AG10803 (cell line): ENCODE measurements around the gene FXYD5.

ENCODE experiments used
- DNase-seq: peaks from one replicate; pipeline ENCODE4 v3.0.0; 2010; ENCODE audit warnings: low read depth
- H3K4me3 ChIP-seq: 2 replicates; pipeline ENCODE4 v1.5.1; 2011; ENCODE audit warnings: mild to moderate bottlenecking, low read length, control low read depth
- TF ChIP-seq, protein P1 (sequence below): conservative IDR thresholded peaks from 2 replicates; pipeline ENCODE4 v1.5.1; 2011; ENCODE audit warnings: mild to moderate bottlenecking, low read length, control low read depth, inconsistent platforms

The FXYD5 gene

DNA sequence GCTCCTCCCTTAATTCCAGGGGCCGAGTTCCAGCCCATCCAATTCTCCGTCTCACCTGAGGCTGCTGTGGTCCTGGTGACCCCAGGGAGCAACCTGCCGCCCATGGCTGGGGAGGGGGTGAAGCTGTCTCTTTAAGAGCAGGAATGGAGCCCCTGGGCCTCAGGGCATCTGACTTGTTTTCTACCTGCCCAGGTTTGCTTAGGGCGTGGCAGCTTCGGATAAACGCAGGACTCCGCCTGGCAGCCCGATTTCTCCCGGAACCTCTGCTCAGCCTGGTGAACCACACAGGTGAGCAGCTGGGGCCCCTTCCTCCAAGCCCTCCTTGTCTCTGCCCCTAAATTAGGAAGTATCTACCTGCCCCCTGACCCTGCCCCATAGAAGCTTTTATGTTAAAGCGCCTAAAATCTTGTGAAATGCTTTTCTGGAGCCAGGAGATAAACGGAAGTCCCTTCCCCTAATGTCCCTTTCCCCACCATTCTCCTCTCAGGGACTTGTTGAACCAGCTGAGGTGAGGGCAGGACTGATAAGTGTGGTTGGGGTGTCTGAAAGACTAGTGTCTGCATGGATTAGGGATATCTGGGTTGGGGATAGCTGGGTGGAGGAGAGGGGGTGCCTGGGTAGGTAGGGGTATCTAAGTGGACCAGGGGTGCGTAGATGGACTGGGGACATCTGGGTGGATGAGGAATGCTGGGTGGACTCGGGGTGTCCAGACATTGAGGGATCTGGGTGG lies 38.3 kb upstream of the FXYD5 start:
- no peak for DNase-seq
- no peak overlapping the region for H3K4me3 ChIP-seq
- TF ChIP-seq, protein P1, sequence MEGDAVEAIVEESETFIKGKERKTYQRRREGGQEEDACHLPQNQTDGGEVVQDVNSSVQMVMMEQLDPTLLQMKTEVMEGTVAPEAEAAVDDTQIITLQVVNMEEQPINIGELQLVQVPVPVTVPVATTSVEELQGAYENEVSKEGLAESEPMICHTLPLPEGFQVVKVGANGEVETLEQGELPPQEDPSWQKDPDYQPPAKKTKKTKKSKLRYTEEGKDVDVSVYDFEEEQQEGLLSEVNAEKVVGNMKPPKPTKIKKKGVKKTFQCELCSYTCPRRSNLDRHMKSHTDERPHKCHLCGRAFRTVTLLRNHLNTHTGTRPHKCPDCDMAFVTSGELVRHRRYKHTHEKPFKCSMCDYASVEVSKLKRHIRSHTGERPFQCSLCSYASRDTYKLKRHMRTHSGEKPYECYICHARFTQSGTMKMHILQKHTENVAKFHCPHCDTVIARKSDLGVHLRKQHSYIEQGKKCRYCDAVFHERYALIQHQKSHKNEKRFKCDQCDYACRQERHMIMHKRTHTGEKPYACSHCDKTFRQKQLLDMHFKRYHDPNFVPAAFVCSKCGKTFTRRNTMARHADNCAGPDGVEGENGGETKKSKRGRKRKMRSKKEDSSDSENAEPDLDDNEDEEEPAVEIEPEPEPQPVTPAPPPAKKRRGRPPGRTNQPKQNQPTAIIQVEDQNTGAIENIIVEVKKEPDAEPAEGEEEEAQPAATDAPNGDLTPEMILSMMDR: no peak

DNA sequence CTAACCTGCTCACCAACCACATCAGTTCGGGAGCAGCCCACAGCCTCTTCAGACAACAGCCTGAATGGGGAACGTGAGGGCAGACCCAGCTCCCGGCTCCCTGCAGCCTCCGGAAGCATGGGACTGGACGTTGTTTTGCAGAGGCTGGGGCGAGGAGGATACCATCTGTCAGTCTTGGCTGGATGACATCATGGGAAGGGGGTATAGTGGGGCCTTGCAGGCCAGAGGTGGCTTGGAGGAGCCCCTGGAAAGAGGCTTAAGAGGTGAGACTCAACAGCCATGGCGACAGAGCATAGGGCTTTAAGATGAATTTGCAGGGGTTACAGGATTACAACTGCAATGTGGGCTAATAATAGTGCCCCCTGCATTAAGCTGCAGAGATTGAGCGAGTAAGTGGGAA lies 37.4 kb upstream of the FXYD5 start:
- no peak overlapping the region for H3K4me3 ChIP-seq
- DNase-seq: no peak
- TF ChIP-seq, protein P1: no peak

- TF ChIP-seq, protein P1: no peak
- no peak overlapping the region for H3K4me3 ChIP-seq
- DNase-seq: no peak
These were observed 36.7 kb upstream of the FXYD5 start for GRCh38 chr19:35117799-35118198.

DNA sequence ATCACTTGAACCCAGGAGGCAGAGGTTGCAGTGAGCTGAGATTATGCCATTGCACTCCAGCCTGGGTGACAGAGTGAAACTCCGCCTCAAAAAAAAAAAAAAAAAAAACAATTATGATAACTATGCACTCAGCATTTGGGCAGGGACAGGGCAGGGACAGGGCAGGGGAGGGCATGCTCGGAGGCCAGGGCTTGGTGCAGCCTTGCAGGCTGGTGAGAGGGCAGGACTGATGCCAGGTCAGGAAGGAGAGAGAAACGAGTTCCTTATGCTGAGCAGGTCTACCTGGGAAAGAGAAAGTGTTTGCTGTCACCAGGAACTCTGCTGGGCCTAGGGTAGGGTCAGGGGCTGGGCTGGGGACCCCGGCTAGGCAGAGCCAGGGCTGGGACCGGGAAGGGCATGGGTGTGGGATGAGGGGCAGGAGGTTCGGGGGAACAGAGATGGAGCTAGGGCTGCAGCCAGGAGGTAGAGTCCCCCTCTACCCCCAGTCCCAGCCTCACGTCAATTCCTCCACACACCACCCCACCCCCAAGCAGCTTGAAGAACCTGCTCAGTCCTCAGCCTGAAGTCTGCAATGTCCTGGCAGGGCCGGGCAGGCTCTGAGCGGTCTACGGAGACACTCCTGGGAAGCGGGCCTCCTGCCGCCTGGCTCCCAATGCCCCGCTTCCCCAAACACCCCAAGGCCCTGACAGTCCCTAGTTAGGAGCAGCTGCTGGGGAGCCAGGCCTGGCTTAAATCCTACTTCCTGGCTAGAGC lies 36.1 kb upstream of the FXYD5 start:
- H3K4me3 ChIP-seq: no peak overlapping the region
- DNase-seq: no peak
- TF ChIP-seq, protein P1: no peak

GRCh38 chr19:35119091-35119490 lies 35.4 kb upstream of the FXYD5 start:
- DNase-seq: no peak
- TF ChIP-seq, protein P1: no peak
- H3K4me3 ChIP-seq: no peak overlapping the region

- TF ChIP-seq, protein P1: no peak
- H3K4me3 ChIP-seq: no peak overlapping the region
- DNase-seq: no peak
These were observed 34.9 kb upstream of the FXYD5 start for GRCh38 chr19:35119578-35120155.
